ENCODE data around the gene SORCS1. TPM values are rescaled to one million over a fixed set of nuclear protein-coding genes. Genes with fewer than 3 reads are reported as not detected.

Gene SORCS1
- total RNA-seq, 1 donor from 2014 or later: 11.1 TPM

- Mint-ChIP-seq H3K4me1 (peaks cover 32% of the 10 kb centered on the region), H3K27me3 (ENCODE audit: insufficient read depth, low read depth) (peaks cover 7% of the 10 kb centered on the region), H3K36me3 (no peaks in the 10 kb centered on the region), H3K4me3 (peak overlapping the region; percentile 44), H3K27ac (peak overlapping the region; percentile 38), H3K9me3 (peaks cover 4% of the 10 kb centered on the region)
- no peak for TF ChIP-seq CTCF (IDR thresholded peaks at IDR 0.05)
- no peak for TF ChIP-seq EZH2phosphoT487 (IDR thresholded peaks at IDR 0.05)
- no peak for TF ChIP-seq EZH2 (IDR thresholded peaks at IDR 0.05)
- Histone ChIP-seq H3K27me3 (no peaks in the 10 kb centered on the region), H3K4me2 (no peak overlapping the region), H3K79me2 (ENCODE audit: low read depth) (no peaks in the 10 kb centered on the region), H4K20me1 (ENCODE audit: low read depth) (no peaks in the 10 kb centered on the region), H2AFZ (replicated peaks) (no peak overlapping the region), H3K4me1 (peaks cover 35% of the 10 kb centered on the region), H3K27ac (no peak overlapping the region), H3K9me3 (ENCODE audit: low read depth) (no peaks in the 10 kb centered on the region), H3K9ac (no peak overlapping the region), H3K4me3 (no peak overlapping the region), H3K36me3 (no peaks in the 10 kb centered on the region), H3F3A (ENCODE audit: low read depth) (peaks cover 28% of the 10 kb centered on the region)
- DNase-seq (ENCODE audit: low spot score): no peak
Observed at GRCh38 chr10:107010531-107010930, 154.0 kb downstream of the SORCS1 start.

- no peak for TF ChIP-seq EZH2 (IDR thresholded peaks at IDR 0.05)
- no peak for TF ChIP-seq CTCF (IDR thresholded peaks at IDR 0.05)
- TF ChIP-seq EZH2phosphoT487 (IDR thresholded peaks at IDR 0.05): no peak
- peaks cover 3% of the 10 kb centered on the region for H3K27me3 Mint-ChIP-seq (ENCODE audit: insufficient read depth, low read depth)
Observed at GRCh38 chr10:107004362-107004761, 160.1 kb downstream of the SORCS1 start.

GRCh38 chr10:107002068-107002467 is 162.4 kb downstream of the SORCS1 start:
- no peak overlapping the region for H3K9ac ChIP-seq
- H3K36me3 ChIP-seq: no peaks in the 10 kb centered on the region
- Mint-ChIP-seq H3K9me3 (peaks cover 7% of the 10 kb centered on the region), H3K27ac (no peak overlapping the region), H3K27me3 (ENCODE audit: insufficient read depth, low read depth) (peaks cover 3% of the 10 kb centered on the region), H3K36me3 (no peaks in the 10 kb centered on the region), H3K4me1 (peaks cover 13% of the 10 kb centered on the region), H3K4me3 (no peak overlapping the region)
- no peak overlapping the region for H3K27ac ChIP-seq
- TF ChIP-seq CTCF (IDR thresholded peaks at IDR 0.05) (no peak), EZH2 (IDR thresholded peaks at IDR 0.05) (no peak), EZH2phosphoT487 (IDR thresholded peaks at IDR 0.05) (no peak)
- no peak overlapping the region for H3K4me3 ChIP-seq
- H3K4me2 ChIP-seq: no peak overlapping the region
- DNase-seq (ENCODE audit: low spot score): no peak
- no peaks in the 10 kb centered on the region for H3K9me3 ChIP-seq (ENCODE audit: low read depth)
- H2AFZ ChIP-seq (replicated peaks): no peak overlapping the region
- no peaks in the 10 kb centered on the region for H3K4me1 ChIP-seq
- no peaks in the 10 kb centered on the region for H3K79me2 ChIP-seq (ENCODE audit: low read depth)
- H3F3A ChIP-seq (ENCODE audit: low read depth): peaks cover 3% of the 10 kb centered on the region
- no peaks in the 10 kb centered on the region for H3K27me3 ChIP-seq
- H4K20me1 ChIP-seq (ENCODE audit: low read depth): no peaks in the 10 kb centered on the region

More at GRCh38 chr10:107004362-107004761, 160.1 kb downstream of the SORCS1 start:
- H3K36me3 ChIP-seq: no peaks in the 10 kb centered on the region
- no peak for DNase-seq (ENCODE audit: low spot score)
- no peak overlapping the region for H2AFZ ChIP-seq (replicated peaks)
- H3K4me3 Mint-ChIP-seq: no peak overlapping the region
- H3K79me2 ChIP-seq (ENCODE audit: low read depth): no peaks in the 10 kb centered on the region
- H3K4me3 ChIP-seq: no peak overlapping the region
- no peaks in the 10 kb centered on the region for H3K9me3 ChIP-seq (ENCODE audit: low read depth)
- no peaks in the 10 kb centered on the region for H3K4me1 Mint-ChIP-seq
- H3K27ac ChIP-seq: no peak overlapping the region
- no peaks in the 10 kb centered on the region for H3K27me3 ChIP-seq
- H4K20me1 ChIP-seq (ENCODE audit: low read depth): no peaks in the 10 kb centered on the region
- H3K4me2 ChIP-seq: no peak overlapping the region
- peaks cover 11% of the 10 kb centered on the region for H3F3A ChIP-seq (ENCODE audit: low read depth)
- no peak overlapping the region for H3K9ac ChIP-seq
- no peaks in the 10 kb centered on the region for H3K36me3 Mint-ChIP-seq
- no peak overlapping the region for H3K27ac Mint-ChIP-seq
- H3K4me1 ChIP-seq: no peaks in the 10 kb centered on the region
- H3K9me3 Mint-ChIP-seq: peaks cover 7% of the 10 kb centered on the region

All from neural progenitor cell (in vitro differentiated cells).